Activated CD4-positive, alpha-beta T cell treated with anti-CD3 and anti-CD28 coated beads for 36 hours (primary cell): ENCODE data around the gene PFDN1. TPM values are rescaled to one million over a fixed set of nuclear protein-coding genes. Genes with fewer than 3 reads are reported as not detected.

Experiments
- ATAC-seq: fragments of 200-7000 bp; cut with Tn5 transposase; one replicate; pipeline ENCODE4 v1.10.0; 2021; ENCODE audit warnings: mild to moderate bottlenecking, moderate library complexity
- CTCF ChIA-PET: fragments of 350-600 bp; sonication (Branson Sonifier 250); formaldehyde crosslinking; loops from one replicate; lab custom pipeline; 2021; ENCODE audit warnings: antibody characterized with exemption; lab: Charles Lee
- POLR2A ChIA-PET: fragments of 350-600 bp; sonication (Branson Sonifier 250); formaldehyde crosslinking; loops from one replicate; lab custom pipeline; 2021; ENCODE audit warnings: antibody characterized with exemption, inconsistent platforms; lab: Charles Lee
- DNase-seq: peaks from one replicate; pipeline ENCODE4 v3.0.0-alpha.2; 2020
- H3K27ac Mint-ChIP-seq: one replicate; pipeline ENCODE4 v1.8.0; 2021; ENCODE audit warnings: mixed read lengths
- H3K27me3 Mint-ChIP-seq: one replicate; pipeline ENCODE4 v1.8.0; 2021; ENCODE audit warnings: mixed read lengths
- H3K36me3 Mint-ChIP-seq: one replicate; pipeline ENCODE4 v1.8.0; 2021; ENCODE audit warnings: low read depth, mixed read lengths
- H3K4me1 Mint-ChIP-seq: one replicate; pipeline ENCODE4 v1.8.0; 2021; ENCODE audit warnings: mixed read lengths
- H3K4me3 Mint-ChIP-seq: one replicate; pipeline ENCODE4 v1.8.0; 2021; ENCODE audit warnings: mild to moderate bottlenecking, moderate library complexity, mixed read lengths
- H3K9me3 Mint-ChIP-seq: one replicate; pipeline ENCODE4 v1.8.0; 2021; ENCODE audit warnings: low read depth, mixed read lengths
- intact Hi-C, 2 experiments: fragments of 100-400 bp; cut with DNase I in 1 of 2; cut with micrococcal nuclease in 1 of 2; formaldehyde crosslinking; loops; one replicate each; pipeline versions ENCODE4 v1.14.2 to v1.15.1; 2022 to 2024; cut with DNase I, micrococcal nuclease
- total RNA-seq, 2 experiments: library from RNA; stranded (reverse); gene quantifications; one replicate each; pipeline ENCODE4 v1.2.3, GENCODE V29; 2021

Gene PFDN1
- total RNA-seq, 2 experiments from 2014 or later = 52.6 to 63.2 TPM

GRCh38 chr5:140273401-140273877, 29.5 kb downstream of the PFDN1 start:
- Mint-ChIP-seq H3K27me3 (no peaks in the 10 kb centered on the region), H3K36me3 (peaks cover 11% of the 10 kb centered on the region), H3K9me3 (no peaks in the 10 kb centered on the region), H3K4me3 (no peak overlapping the region), H3K4me1 (peaks cover 14% of the 10 kb centered on the region), H3K27ac (no peak overlapping the region)
- no peak for DNase-seq
- ATAC-seq = no peak
- intact Hi-C loops = no loop called here
- CTCF ChIA-PET = interaction anchor here (1.4 to 1.6 kb wide), 2 partner anchors 90 to 100 kb away, joined by 3 to 4 read pairs; no protein-coding TSS in a partner anchor
- POLR2A ChIA-PET = interaction anchor here (0.6 kb wide), 1 partner anchor 91 kb away, joined by 3 read pairs; no protein-coding TSS in a partner anchor

- ATAC-seq (no peak), DNase-seq (no peak)
- Mint-ChIP-seq H3K27ac (no peak overlapping the region), H3K4me3 (no peak overlapping the region), H3K9me3 (no peaks in the 10 kb centered on the region), H3K27me3 (no peaks in the 10 kb centered on the region), H3K4me1 (peaks cover 36% of the 10 kb centered on the region), H3K36me3 (peaks cover 6% of the 10 kb centered on the region)
- intact Hi-C loops = no loop called here
- ChIA-PET CTCF (interaction anchor here (0.6 kb wide), 1 partner anchor 1423 kb away, joined by 3 read pairs; no protein-coding TSS in a partner anchor), POLR2A (no interaction called here)
Observed at GRCh38 chr5:140270008-140270407, 32.9 kb downstream of the PFDN1 start.

GRCh38 chr5:140267559-140268018, 35.3 kb downstream of the PFDN1 start:
- Mint-ChIP-seq H3K9me3 (no peaks in the 10 kb centered on the region), H3K4me1 (peaks cover 35% of the 10 kb centered on the region), H3K4me3 (no peak overlapping the region), H3K27me3 (no peaks in the 10 kb centered on the region), H3K27ac (peak overlapping the region; percentile 59), H3K36me3 (peaks cover 2% of the 10 kb centered on the region)
- ChIA-PET POLR2A (no interaction called here), CTCF (interaction anchor here (0.5 to 1.5 kb wide), 7 partner anchors 9 to 359 kb away, joined by 3 to 7 read pairs (median 3); partner anchors contain the start of gene HBEGF)
- ATAC-seq (peak; percentile 14), DNase-seq (no peak)
- intact Hi-C loops = loop anchor here in 1 of 2 experiments (1.0 kb wide), 1 partner anchor 16 kb away; no protein-coding TSS in a partner anchor

GRCh38 chr5:140267201-140267540, 35.7 kb downstream of the PFDN1 start:
- intact Hi-C loops = loop anchor here in 1 of 2 experiments (1.0 kb wide), 1 partner anchor 16 kb away; no protein-coding TSS in a partner anchor
- peak overlapping the region; percentile 59 for H3K27ac Mint-ChIP-seq
- H3K4me1 Mint-ChIP-seq = peaks cover 38% of the 10 kb centered on the region
- H3K9me3 Mint-ChIP-seq = no peaks in the 10 kb centered on the region
- H3K4me3 Mint-ChIP-seq = no peak overlapping the region
- H3K27me3 Mint-ChIP-seq = no peaks in the 10 kb centered on the region
- ATAC-seq = peak; percentile 79
- peaks cover 2% of the 10 kb centered on the region for H3K36me3 Mint-ChIP-seq
- no peak for DNase-seq
- ChIA-PET CTCF (interaction anchor here (0.8 to 1.5 kb wide), 8 partner anchors 9 to 92 kb away, joined by 3 to 7 read pairs (median 4); partner anchors contain the start of gene HBEGF), POLR2A (no interaction called here)

- peaks cover 40% of the 10 kb centered on the region for H3K4me1 Mint-ChIP-seq
- ChIA-PET CTCF (interaction anchor here (0.6 to 1.5 kb wide), 9 partner anchors 8 to 153 kb away, joined by 3 to 7 read pairs (median 4); partner anchors contain the start of gene HBEGF), POLR2A (no interaction called here)
- ATAC-seq (peak; percentile 51), DNase-seq (peak; percentile 43)
- H3K27ac Mint-ChIP-seq = peak overlapping the region; percentile 15
- H3K4me3 Mint-ChIP-seq = no peak overlapping the region
- intact Hi-C loops = loop anchor here in 1 of 2 experiments (1.0 kb wide), 1 partner anchor 15 kb away; no protein-coding TSS in a partner anchor
- H3K27me3 Mint-ChIP-seq = no peaks in the 10 kb centered on the region
- no peaks in the 10 kb centered on the region for H3K9me3 Mint-ChIP-seq
- H3K36me3 Mint-ChIP-seq = peaks cover 2% of the 10 kb centered on the region
Observed at GRCh38 chr5:140266471-140267200, 36.3 kb downstream of the PFDN1 start.

- ChIA-PET POLR2A (no interaction called here), CTCF (interaction anchor here (1.0 kb wide), 1 partner anchor 85 kb away, joined by 4 read pairs; no protein-coding TSS in a partner anchor)
- no peak for DNase-seq
- intact Hi-C loops = no loop called here
- no peak for ATAC-seq
- H3K9me3 Mint-ChIP-seq = no peaks in the 10 kb centered on the region
- peaks cover 2% of the 10 kb centered on the region for H3K36me3 Mint-ChIP-seq
- peaks cover 46% of the 10 kb centered on the region for H3K4me1 Mint-ChIP-seq
- no peak overlapping the region for H3K4me3 Mint-ChIP-seq
- H3K27ac Mint-ChIP-seq = peak overlapping the region; percentile 48
- H3K27me3 Mint-ChIP-seq = no peaks in the 10 kb centered on the region
Observed at GRCh38 chr5:140265845-140266244, 37.1 kb downstream of the PFDN1 start.

- intact Hi-C loops = no loop called here
- no peak overlapping the region for H3K4me3 Mint-ChIP-seq
- ChIA-PET CTCF (interaction anchor here (0.8 to 2.6 kb wide), 3 partner anchors 10 to 19 kb away, joined by 6 to 12 read pairs (median 6); no protein-coding TSS in a partner anchor), POLR2A (interaction anchor here (1.4 kb wide), 1 partner anchor 13 kb away, joined by 3 read pairs; no protein-coding TSS in a partner anchor)
- no peaks in the 10 kb centered on the region for H3K9me3 Mint-ChIP-seq
- H3K4me1 Mint-ChIP-seq = peaks cover 64% of the 10 kb centered on the region
- no peak for ATAC-seq
- peaks cover 16% of the 10 kb centered on the region for H3K36me3 Mint-ChIP-seq
- DNase-seq = no peak
- H3K27me3 Mint-ChIP-seq = no peaks in the 10 kb centered on the region
- no peak overlapping the region for H3K27ac Mint-ChIP-seq
Observed at GRCh38 chr5:140262839-140263238, 40.1 kb downstream of the PFDN1 start.

- intact Hi-C loops = no loop called here
- Mint-ChIP-seq H3K27me3 (no peaks in the 10 kb centered on the region), H3K9me3 (no peaks in the 10 kb centered on the region), H3K27ac (no peak overlapping the region), H3K36me3 (peaks cover 18% of the 10 kb centered on the region), H3K4me3 (no peak overlapping the region), H3K4me1 (peaks cover 64% of the 10 kb centered on the region)
- CTCF ChIA-PET = interaction anchor here (0.8 to 2.6 kb wide), 8 partner anchors 9 to 101 kb away, joined by 3 to 12 read pairs (median 5); no protein-coding TSS in a partner anchor
- POLR2A ChIA-PET = interaction anchor here (1.4 kb wide), 1 partner anchor 14 kb away, joined by 3 read pairs; no protein-coding TSS in a partner anchor
- DNase-seq = no peak
- no peak for ATAC-seq
Observed at GRCh38 chr5:140262221-140262620, 40.7 kb downstream of the PFDN1 start.

GRCh38 chr5:140261403-140262171, 41.3 kb downstream of the PFDN1 start:
- ChIA-PET CTCF (interaction anchor here (0.8 to 2.6 kb wide), 9 partner anchors 9 to 102 kb away, joined by 3 to 12 read pairs (median 4); no protein-coding TSS in a partner anchor), POLR2A (interaction anchor here (1.4 kb wide), 1 partner anchor 14 kb away, joined by 3 read pairs; no protein-coding TSS in a partner anchor)
- Mint-ChIP-seq H3K27me3 (no peaks in the 10 kb centered on the region), H3K9me3 (no peaks in the 10 kb centered on the region), H3K36me3 (peaks cover 18% of the 10 kb centered on the region), H3K4me1 (peaks cover 58% of the 10 kb centered on the region), H3K27ac (peak overlapping the region; percentile 8), H3K4me3 (no peak overlapping the region)
- ATAC-seq (peak; percentile 79), DNase-seq (peak; percentile 41)
- intact Hi-C loops = no loop called here

- Mint-ChIP-seq H3K4me1 (peaks cover 44% of the 10 kb centered on the region), H3K9me3 (no peaks in the 10 kb centered on the region), H3K27ac (peak overlapping the region; percentile 22), H3K27me3 (no peaks in the 10 kb centered on the region), H3K4me3 (no peak overlapping the region), H3K36me3 (peaks cover 16% of the 10 kb centered on the region)
- intact Hi-C loops = no loop called here
- DNase-seq (no peak), ATAC-seq (no peak)
- ChIA-PET POLR2A (interaction anchor here (0.5 kb wide), 1 partner anchor 127 kb away, joined by 3 read pairs; no protein-coding TSS in a partner anchor), CTCF (interaction anchor here (0.7 to 2.0 kb wide), 8 partner anchors 8 to 186 kb away, joined by 3 to 11 read pairs (median 4); no protein-coding TSS in a partner anchor)
Observed at GRCh38 chr5:140260089-140260656, 42.7 kb downstream of the PFDN1 start.
